Fibroblast of the aortic adventitia (primary cell): Measurements from ENCODE around the gene TTC38. TPM values are rescaled to one million over a fixed set of nuclear protein-coding genes. Genes with fewer than 3 reads are reported as not detected.

Experiments used
- DNase-seq: peaks from one replicate; pipeline ENCODE4 v3.0.0-alpha.2; 2010; ENCODE audit warnings: low read depth
- H3K4me3 ChIP-seq: 2 replicates; pipeline ENCODE4 v1.5.1; 2011; ENCODE audit warnings: low read depth, mild to moderate bottlenecking, control low read depth, low read length, moderate library complexity
- total RNA-seq: library from RNA; depleted of rRNA; stranded (reverse); fragments of >200 nt; gene quantifications from 2 replicates; pipeline ENCODE4 v1.2.3, GENCODE V29; 2012; ENCODE audit warnings: low replicate concordance
- TF ChIP-seq, protein P1 (sequence below): IDR thresholded peaks from 2 replicates; pipeline ENCODE4 v1.5.1; 2011; ENCODE audit warnings: mild to moderate bottlenecking, low read length, control low read depth, inconsistent platforms; ENCODE audit not compliant: insufficient read depth

The TTC38 gene
- total RNA-seq, 1 donor, result 26.8 TPM

DNA sequence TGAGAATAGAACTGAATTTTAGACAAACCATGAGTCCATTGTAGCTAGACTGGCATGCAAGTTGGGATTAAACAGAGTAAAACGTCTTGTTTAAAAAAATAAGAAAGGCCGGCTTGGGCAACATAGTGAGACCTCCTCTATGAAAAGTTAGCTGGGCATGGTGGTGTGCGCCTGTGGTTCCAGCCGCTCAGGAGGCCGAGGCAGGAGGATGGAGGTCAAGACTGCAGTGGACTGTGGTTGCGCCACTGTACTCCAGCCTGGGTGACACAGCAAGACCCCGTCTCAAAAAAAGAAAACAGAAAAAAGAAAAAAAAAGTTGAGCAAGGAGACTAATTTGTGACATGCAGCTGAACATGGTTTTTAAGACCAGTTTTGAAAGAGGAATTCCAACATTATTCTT lies 41.2 kb upstream of the TTC38 start:
- no peak overlapping the region for H3K4me3 ChIP-seq
- TF ChIP-seq, protein P1, sequence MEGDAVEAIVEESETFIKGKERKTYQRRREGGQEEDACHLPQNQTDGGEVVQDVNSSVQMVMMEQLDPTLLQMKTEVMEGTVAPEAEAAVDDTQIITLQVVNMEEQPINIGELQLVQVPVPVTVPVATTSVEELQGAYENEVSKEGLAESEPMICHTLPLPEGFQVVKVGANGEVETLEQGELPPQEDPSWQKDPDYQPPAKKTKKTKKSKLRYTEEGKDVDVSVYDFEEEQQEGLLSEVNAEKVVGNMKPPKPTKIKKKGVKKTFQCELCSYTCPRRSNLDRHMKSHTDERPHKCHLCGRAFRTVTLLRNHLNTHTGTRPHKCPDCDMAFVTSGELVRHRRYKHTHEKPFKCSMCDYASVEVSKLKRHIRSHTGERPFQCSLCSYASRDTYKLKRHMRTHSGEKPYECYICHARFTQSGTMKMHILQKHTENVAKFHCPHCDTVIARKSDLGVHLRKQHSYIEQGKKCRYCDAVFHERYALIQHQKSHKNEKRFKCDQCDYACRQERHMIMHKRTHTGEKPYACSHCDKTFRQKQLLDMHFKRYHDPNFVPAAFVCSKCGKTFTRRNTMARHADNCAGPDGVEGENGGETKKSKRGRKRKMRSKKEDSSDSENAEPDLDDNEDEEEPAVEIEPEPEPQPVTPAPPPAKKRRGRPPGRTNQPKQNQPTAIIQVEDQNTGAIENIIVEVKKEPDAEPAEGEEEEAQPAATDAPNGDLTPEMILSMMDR, result no peak
- DNase-seq, result no peak

DNA sequence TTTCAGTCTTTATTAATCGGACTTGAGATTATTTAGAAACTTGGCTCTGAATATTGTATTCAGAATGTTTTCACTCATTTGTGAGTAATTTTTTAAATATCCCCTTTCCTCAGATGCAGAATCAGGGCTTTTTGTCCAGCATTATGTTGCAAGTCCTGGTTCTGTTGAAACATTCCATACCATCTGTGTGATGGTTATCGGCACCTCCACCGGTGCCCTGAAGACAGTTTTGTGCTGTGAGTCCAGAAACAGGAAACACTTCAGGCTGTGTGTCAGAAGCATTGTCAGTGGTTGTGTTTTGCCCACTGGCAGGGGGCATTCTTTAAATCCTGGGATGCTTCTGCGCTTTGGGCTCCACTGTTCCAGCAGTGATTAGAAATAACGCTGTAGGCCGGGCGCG lies 38.1 kb upstream of the TTC38 start:
- TF ChIP-seq, protein P1, result no peak
- DNase-seq, result peak; percentile 21
- no peak overlapping the region for H3K4me3 ChIP-seq

DNA sequence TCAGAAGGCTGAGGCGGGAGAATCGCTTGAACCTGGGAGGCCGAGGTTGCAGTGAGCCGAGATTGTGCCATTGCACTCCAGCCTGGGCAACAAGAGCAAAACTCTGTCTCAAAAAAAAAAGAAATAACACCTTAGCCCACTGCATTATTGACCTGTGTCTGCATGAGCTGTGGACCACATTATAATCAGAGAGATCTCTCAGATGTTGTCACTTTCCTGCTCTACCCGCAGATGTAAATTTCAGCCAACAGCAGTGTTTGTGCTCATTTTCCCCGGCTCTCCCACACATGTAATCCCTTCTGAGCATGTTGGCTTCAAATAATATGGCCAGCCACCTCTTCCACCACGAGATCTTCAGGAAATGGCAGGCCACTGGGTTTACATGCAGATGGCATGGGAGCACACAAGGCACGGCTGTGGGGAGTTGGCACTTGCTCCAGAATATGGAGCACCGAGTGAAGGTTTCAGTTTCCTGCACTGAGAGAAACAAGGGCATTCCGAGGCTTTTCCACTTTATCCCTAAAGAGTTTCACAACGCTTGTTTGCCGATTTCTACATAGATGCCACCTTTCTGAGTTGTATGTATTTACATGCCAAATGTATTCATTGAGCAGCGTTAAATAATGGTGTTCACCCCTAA lies 37.4 kb upstream of the TTC38 start:
- no peak for DNase-seq
- no peak overlapping the region for H3K4me3 ChIP-seq
- TF ChIP-seq, protein P1, result no peak

DNA sequence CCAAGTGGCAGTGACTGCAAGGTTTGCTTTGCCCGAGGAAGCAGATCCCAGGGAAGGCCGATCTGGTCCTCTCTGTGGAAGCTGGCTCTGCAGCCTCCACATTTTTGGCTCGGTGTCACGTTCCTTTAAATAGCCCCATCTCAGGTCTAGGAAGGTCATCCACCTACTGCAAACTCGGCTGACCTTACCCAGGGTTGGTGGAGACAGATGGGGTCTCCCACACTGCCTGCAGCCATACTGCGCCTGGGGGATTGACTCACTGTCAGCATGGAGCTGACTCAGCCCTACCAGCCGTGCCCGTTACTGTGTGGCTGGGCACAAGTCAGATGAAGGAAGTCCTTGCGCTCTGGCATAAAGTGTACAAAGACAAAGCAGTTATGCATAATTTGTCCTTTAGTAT lies 34.6 kb upstream of the TTC38 start:
- TF ChIP-seq, protein P1, result no peak
- DNase-seq, result peak; percentile 7
- H3K4me3 ChIP-seq, result no peak overlapping the region

DNA sequence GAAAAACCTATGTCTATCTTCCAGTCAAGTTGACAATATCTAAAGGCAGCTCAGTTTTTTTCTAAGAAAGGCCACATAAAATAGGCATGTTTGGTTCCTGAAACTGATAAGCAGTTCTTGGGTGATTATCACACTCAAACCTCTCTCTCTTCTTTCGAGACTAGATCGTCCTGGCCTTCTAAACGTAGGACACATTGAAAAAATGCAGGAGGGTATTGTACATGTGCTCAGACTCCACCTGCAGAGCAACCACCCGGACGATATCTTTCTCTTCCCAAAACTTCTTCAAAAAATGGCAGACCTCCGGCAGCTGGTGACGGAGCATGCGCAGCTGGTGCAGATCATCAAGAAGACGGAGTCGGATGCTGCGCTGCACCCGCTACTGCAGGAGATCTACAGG lies 32.8 kb upstream of the TTC38 start:
- TF ChIP-seq, protein P1, result no peak
- no peak overlapping the region for H3K4me3 ChIP-seq
- no peak for DNase-seq

DNA sequence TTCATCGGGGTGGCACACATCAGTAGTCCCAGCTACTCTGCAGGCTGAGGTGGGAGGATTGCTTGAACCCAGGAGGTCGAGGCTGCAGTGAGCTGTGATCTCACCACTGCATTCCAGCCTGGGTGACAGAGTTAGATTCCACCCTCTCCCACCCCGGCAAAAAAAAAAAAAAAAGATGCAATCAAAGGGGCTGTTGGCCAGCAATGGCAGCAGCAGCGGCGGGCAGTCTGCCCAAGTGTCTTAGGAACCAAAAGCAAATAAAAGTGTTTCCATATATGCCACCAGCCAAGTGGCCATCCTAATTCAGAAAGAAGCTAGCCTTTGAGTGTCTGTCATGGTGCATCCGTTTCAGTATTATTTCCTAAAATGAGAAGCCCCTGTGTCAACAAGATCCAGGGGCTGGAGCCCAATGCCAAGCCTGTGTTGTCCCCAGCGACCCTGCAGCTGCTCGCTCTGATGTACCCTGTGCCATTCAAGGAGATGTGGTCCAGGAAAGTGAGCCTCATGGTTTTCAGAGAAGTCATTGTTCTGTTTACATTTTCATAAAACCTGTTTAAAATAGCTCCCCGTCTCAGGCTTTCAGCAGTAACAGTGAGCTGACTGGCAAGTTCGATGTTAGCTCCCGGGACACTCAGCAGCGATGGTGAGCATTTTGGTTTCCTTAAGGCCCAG lies 30.2 kb upstream of the TTC38 start:
- H3K4me3 ChIP-seq, result no peak overlapping the region
- TF ChIP-seq, protein P1, result no peak
- DNase-seq, result no peak
